GM21390 (cell line): ENCODE data around the gene PKP4.
"Not testable (repeated sequence)": the region's sequence is repeated elsewhere in the genome, so short reads cannot be mapped to it uniquely, and the experiment has no call there.

ENCODE experiments used
- ATAC-seq: cut with Tn5 transposase; IDR thresholded peaks from one replicate; pipeline ENCODE4 v1.9.1; 2021; ENCODE audit not compliant: unreplicated experiment

Gene PKP4, protein sequence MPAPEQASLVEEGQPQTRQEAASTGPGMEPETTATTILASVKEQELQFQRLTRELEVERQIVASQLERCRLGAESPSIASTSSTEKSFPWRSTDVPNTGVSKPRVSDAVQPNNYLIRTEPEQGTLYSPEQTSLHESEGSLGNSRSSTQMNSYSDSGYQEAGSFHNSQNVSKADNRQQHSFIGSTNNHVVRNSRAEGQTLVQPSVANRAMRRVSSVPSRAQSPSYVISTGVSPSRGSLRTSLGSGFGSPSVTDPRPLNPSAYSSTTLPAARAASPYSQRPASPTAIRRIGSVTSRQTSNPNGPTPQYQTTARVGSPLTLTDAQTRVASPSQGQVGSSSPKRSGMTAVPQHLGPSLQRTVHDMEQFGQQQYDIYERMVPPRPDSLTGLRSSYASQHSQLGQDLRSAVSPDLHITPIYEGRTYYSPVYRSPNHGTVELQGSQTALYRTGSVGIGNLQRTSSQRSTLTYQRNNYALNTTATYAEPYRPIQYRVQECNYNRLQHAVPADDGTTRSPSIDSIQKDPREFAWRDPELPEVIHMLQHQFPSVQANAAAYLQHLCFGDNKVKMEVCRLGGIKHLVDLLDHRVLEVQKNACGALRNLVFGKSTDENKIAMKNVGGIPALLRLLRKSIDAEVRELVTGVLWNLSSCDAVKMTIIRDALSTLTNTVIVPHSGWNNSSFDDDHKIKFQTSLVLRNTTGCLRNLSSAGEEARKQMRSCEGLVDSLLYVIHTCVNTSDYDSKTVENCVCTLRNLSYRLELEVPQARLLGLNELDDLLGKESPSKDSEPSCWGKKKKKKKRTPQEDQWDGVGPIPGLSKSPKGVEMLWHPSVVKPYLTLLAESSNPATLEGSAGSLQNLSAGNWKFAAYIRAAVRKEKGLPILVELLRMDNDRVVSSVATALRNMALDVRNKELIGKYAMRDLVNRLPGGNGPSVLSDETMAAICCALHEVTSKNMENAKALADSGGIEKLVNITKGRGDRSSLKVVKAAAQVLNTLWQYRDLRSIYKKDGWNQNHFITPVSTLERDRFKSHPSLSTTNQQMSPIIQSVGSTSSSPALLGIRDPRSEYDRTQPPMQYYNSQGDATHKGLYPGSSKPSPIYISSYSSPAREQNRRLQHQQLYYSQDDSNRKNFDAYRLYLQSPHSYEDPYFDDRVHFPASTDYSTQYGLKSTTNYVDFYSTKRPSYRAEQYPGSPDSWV

DNA sequence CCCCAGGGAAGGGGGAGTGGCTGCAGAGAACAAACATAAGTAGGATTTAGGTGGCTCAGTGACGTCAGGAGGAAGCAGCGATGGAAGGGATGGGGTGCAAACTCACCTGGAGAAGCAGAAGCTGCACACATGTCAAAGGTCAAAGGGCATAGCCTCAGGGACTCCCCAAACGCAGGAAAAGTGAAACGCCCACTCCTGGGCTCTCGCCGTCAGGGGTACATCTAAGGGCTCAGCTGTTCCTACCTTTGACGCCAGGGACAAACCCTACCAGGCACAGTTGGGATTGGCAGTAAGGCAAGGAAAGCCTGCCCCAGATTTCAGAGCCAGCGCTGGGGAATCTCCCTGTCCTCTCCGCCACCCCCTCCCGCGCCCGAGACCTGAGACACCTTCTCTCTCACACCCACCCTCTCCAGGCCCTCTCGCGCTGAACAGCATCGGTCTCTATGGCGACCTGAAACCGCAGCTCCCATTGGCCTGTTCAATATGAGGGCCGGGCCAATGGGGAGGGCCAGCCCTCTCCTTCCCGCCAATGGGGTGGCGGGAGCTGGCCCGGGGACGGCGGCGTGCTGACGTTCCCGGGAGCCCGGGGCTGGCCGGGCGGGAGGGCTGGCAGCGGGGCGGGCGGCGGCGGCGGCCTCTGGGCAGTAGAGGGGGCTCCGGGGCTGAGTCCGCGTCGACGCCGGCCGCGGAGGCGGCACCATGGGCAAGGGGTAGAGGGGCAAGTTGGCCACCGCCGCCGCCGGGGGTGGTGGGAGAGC lies at the start of gene PKP4, which contains the start of gene CCDC148:
Gene PKP4 (plus strand): TSS at position 644 of the 758 bp plus-strand sequence. CDS start 76,233 bp downstream, outside the sequence.
Gene CCDC148 (minus strand): TSS at position 445 of the 758 bp plus-strand sequence. CDS start 314 bp downstream, at position 131.
- ATAC-seq, result peak; percentile 90

DNA sequence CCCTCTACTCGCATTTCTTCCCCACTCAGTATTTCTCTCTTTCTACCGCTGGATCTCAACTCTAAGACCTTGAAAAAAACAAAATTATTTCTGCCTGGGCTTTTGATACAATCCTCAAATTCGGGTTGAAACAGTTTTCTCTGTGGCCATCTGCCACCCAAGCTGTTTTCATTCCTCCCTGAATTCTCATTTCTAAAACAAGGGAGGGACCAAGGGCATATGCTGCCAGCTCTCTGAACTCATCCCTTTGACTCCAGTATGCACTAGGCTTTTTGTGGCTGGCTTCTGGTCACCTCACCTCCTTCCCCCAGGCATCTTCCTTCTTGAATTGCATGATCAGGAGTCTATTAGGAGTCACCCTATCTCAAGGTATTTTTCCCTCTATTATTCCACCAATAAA lies 49.7 kb upstream of the PKP4 start:
- ATAC-seq, result no peak

DNA sequence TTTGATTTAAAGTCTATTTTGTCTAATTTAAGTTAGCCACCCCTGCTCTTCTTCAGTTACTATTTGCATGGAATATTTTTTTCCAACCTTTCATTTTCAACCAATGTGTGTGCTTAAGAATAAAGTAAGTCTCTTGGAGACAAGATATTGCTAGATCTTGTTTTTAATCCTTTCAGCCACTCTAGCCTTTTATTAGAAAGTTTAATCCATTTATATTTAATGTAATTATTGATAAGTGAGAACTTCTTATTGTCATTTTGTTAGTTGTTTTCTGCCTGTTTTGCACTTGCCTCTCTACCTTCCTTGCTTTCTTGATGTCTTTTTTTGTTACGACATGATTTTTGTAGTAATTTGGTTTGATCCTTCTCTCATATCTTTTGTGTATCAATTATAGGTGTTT lies 46.6 kb upstream of the PKP4 start:
- no peak for ATAC-seq

DNA sequence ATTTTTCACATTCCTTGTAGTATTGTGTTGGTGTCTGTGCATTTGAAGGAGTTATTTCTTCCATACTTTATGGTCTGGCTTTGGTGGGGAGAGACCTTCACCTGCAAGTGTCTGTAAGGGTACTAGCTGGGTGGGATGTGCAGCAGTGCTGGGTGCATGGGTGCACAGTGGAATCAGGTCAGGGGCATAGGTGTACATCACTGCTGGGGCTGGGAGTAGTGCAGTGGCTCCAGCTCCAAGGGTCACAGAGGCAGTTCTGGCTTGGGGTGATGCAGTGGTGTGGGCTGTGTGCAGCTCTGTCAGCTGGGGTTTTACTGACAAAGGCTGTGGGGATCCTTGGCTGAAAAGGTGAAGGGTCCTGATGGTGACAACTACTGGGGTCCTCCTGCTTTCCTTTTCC lies 45.0 kb upstream of the PKP4 start:
- no peak for ATAC-seq

DNA sequence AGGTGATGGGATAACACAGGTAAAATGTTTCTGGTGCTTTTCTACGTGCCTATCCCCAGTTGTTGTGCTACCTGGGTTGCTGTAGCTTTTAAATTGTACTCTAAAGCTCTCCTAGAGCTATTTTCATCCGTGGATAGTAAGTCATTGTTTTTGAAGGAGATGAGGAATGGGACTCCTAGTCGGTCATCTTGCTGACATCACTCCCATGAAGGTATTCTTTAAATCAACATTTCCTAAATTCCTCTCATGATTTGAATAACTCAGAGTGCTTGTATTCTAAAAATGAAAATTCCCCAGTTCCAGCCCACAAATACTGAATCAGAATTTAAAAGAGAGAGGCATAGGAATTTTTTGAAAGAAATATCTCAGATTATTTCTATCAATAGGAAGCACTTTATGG lies 44.5 kb upstream of the PKP4 start:
- ATAC-seq, result no peak

DNA sequence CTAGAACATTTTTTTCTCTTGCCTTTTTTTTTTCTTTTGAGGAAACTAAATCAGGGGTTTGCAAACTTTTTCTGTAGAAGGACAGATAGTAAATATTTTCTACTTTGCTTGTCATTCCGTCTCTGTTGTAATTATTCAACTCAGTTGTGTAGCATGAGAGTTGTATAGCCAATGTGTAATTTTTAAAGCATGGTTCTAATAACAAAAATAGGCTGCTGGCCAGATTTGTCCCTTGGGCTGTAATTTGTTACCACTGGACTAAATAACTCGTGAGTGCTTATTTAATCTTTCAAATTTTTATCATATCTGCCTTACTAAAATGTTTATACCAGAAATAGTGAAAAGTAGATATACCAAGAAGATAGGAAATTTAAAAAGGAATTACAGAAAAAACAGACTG lies 43.2 kb upstream of the PKP4 start:
- ATAC-seq, result no peak

DNA sequence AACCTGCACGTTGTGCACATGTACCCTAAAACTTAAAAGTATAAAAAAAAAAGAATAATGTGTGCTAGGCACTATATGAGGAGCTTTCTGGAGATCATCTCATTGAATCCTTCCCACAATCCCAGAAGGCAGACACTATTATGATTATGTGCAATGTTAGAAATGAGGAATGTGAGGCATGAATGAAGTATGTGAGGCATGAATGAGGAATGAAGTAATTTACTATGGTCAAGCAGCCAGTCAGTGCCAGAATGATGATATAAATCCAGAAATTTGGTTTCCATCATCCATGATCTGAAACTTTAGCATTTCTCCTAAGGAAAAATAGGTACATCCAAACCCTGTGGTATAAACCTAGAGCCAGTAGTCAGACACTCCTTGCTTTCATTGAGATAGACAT lies 42.2 kb upstream of the PKP4 start:
- ATAC-seq, result no peak

DNA sequence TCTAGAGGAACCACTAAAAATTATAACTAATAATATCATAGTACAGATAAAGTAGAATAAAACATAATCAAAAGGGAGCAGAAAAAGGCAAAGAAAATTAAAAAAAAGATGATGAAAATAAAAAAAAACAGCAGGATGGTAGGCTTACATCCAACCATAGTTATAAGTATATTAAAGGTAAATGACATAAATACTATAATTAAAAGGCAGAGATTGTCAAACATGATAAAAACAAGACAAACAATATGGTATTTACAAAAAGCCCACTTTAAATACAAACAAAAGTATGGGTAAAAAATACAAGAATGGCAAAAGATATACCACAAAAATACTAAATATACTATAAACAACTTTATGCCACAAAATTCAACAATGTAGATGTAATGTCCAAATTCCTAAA lies 24.6 kb upstream of the PKP4 start:
- ATAC-seq, result no peak

DNA sequence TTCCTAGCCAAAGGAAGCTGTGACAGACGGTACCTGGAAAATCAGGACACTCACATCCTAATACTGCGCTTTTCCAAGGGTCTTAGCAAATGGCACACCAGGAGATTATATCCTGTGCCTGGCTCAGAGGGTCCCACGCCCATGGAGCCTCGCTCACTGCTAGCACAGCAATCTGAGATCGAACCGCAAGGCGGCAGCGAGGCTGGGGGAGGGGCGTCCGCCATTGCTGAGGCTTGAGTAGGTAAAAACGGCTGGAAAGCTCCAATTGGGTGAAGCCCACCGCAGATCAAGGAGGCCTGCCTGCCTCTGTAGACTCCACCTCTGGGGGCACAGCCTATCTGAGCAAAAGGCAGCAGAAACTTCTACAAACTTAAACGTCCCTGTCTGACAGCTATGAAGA lies 23.0 kb upstream of the PKP4 start:
- not testable (repeated sequence) for ATAC-seq

DNA sequence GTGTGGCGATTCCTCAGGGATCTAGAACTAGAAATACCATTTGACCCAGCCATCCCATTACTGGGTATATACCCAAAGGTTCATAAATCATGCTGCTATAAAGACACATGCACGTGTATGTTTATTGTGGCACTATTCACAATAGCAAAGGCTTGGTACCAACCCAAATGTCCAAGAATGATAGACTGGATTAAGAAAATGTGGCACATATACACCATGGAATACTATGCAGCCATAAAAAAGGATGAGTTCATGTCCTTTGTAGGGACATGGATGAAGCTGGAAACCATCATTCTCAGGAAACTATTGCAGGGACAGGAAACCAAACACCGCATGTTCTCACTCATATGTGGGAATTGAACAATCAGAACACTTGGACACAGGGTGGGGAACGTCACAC lies 17.7 kb upstream of the PKP4 start:
- not testable (repeated sequence) for ATAC-seq

DNA sequence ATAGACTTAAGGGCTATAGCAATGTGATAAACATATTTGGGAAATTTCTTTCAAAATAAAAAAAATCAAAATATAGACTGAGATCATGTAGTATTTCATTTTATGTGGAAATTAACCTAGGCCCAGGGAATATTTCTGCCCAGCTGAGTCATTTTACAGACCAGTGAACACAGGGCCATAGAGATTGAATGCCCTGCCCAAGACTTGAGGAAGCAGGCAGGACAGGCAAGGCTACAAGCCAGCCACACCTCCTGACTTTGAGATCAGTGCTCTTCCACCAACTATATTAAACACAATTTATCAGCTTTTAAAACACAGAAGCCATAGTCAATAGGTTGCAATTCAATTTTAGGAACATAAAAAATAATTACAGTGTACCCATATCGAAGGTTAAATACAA lies 13.1 kb upstream of the PKP4 start:
- no peak for ATAC-seq

DNA sequence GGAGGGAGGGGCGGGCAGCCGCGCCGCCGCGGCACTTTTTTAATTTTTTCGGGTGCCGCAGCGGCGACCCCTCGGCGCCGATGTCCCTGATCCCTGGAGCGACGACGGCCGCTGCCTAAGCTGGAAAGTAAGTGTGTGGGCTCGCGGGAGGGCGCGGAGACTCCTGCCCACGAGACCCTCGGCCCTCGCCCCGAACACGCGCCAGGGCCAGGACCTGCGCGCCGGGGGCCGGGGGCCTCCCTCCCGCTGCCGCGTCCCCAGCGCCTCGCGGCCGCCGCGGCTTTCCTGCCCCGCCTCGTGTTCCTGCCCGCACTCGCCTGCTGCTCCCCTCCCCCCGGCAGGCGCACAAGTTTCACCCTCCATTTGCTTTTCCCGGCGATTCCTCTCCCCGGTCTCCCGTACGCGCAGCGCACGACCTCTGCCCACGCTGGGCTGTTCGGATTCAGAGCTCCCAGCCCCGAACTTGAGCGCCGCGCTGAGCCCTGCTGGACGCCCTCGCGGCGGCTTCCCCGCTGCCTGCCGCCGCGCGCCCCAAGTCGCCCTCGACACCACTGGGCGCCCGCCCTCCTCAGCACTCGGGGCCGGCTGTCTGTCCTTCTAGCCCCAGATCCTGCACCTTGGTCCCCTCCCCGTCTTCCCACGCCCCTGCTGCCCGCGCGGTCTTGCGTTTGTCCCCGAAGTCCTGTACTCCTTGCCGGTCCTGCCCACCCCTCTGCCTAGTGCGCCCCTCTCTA lies 507 bp downstream of the PKP4 start:
- ATAC-seq, result peak; percentile 29

DNA sequence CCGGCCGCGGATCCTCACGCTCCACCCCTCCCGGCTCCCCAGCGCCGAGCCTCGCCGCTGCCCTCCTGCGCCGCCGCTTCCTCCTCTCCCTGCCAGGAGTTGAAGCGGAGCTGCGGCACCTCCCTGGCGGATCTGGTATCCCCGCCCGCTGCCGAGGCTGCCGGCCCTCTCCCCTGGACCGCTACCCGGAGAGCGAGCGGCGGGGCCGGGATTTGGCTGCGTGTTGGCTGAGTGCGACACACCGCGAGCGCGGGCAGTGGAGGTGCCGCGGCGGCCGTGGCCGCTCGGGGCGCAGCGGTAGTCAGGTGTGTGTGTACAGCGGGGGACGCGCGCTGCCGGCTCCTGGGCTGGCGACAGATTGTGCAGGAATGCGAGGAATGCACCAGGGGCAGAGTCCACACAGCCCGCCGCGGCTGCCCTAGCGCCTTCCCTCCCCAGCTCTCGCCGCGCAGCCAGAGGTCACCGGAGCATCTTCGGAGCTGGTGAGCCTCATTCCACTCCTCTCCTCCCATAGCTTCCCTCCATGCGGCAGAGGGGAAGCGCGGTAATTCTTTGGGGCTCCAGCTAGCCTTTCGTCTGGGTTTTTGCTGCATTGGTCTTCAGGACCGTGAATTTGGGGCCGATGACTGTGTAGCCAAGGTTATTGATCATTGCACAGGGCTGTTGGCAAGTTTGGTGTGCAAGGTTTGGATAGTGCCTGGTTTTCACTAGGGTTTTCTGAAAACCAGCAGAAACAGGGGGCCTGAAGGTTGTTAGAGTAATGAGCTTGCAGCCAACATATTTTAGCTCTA lies 1.3 kb downstream of the PKP4 start:
- ATAC-seq, result peak; percentile 50

DNA sequence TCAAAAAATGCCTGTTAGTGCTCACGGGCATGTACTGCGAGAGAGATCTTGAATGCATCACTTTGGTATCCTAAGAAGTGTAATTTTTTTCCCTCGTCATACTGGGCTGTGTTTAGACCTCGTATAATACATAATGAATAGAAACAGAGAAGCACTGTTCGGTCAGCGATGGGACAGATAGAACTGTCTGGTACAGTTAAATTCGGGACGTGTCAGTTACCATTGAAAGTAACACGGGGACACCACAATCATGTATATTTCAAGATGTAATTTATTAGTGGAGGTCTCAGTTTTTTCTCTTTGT lies 1.8 kb downstream of the PKP4 start:
- no peak for ATAC-seq

DNA sequence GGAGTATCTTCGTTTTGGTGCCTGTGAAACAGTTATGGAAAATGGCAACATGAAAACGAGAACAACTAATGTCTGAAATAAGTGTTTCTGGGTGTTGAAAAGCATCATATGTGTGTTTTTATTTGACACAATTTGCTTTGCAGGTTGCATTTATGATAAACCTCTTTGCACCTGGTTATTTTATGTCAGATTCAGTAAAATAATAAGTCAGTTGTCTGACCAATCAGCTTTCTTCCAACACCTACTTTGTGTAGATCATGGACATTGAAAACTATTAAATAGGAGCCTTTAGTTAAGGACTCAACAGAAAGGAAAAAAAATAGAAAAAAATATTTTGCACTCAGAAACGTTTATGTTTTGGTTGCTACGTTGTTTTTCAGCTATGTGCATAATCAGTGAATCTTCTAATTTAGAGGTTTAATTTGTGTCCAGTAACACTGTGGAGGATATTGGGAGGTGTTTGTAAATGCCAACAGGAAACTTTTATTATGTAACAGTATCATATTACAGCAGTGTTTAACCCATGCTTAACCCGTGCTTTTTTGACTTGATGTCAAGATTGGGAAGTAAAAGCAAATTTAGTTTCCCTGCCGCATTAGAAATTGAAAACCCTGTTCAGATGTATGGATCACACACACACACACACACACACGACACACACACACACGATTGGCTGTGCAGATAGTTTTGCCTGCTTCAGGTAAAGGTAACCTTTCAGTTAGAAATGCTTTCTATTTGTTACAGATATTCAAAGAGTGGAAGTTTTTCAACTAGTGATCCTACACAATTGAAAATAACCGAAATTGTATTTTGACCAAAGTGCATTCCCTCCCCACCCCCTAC lies 2.6 kb downstream of the PKP4 start:
- no peak for ATAC-seq

DNA sequence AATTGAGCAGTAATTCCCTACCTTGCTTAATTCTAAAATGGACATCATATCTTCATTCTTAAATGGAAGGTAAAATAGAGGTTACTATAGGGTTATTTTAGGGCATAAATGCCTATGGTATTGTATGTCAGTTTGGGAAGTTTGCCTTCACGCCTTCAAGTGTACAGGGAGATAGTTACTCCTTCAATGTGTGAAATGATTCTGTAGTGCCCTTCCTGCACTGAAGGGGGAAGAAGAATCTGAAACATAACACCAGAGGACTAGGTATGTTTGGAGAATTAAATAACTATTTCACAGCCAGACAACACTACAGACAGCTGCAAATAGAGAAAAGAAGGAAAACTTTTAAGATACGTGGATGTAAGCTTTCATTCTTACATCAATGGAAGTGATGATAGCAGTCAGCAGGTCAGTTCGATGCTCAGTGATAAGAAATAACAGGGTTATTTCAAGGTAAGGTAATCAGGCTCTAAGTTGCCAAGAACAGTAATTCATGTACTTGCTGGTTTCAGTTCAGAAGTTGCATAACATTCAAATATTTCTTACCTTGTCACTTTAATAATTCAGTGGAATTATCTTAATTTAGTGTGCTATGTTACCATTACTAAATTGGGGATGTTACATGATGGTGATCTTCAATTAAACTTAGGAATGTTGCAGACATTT lies 4.0 kb downstream of the PKP4 start:
- ATAC-seq, result no peak

DNA sequence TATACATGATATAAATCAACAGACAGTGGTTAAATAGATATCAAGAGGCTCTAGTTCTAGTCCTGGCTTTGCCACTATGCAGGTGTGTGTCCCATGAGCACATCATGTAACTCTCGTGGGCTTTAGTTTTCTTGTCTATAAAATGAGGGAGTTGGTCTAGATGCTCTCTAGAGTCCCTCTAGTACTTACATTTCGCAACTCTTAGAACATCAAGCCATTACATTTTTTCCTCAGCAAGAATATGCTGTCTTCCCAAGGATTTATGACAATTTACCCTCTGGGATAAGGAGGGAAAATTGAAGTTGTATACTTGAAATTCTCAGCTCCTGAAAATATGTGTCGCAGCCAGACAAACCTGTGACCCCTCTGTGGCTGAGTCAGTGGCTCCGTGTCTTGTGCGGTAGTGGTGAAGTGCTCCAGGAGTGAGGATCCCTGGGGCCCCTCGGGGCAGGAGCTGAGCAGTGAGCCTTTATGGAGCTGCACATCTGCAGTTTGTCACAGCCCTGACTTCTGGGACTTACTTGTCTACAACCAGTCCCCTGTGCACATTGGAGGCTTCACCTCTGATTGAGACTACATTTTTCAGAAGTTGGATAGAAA lies 6.8 kb downstream of the PKP4 start:
- no peak for ATAC-seq
